GM18526 (cell line): ENCODE results near the gene CALML3.

Experiments used
- POLR2A ChIP-seq: IDR thresholded peaks from 3 replicates; pipeline ENCODE4 v1.6.1; 2011; ENCODE audit not compliant: insufficient read length; ENCODE audit errors: extremely low read depth

The CALML3 gene

GRCh38 chr10:5512331-5512730 lies 12.4 kb upstream of the CALML3 start:
- no peak for TF ChIP-seq POLR2A

- no peak for TF ChIP-seq POLR2A
These were observed 11.7 kb upstream of the CALML3 start for GRCh38 chr10:5512881-5513612.

- TF ChIP-seq POLR2A, result no peak
These were observed 10.4 kb upstream of the CALML3 start for GRCh38 chr10:5514226-5514850.

- TF ChIP-seq POLR2A, result no peak
These were observed 8.6 kb upstream of the CALML3 start for GRCh38 chr10:5515948-5516761.

GRCh38 chr10:5517546-5517945 lies 7.2 kb upstream of the CALML3 start:
- TF ChIP-seq POLR2A, result no peak

- TF ChIP-seq POLR2A, result no peak
These were observed 6.6 kb upstream of the CALML3 start for GRCh38 chr10:5518143-5518542.

- no peak for TF ChIP-seq POLR2A
These were observed 5.7 kb upstream of the CALML3 start for GRCh38 chr10:5519054-5519453.

GRCh38 chr10:5522913-5523560 lies 1.7 kb upstream of the CALML3 start:
- TF ChIP-seq POLR2A, result no peak

- no peak for TF ChIP-seq POLR2A
These were observed 776 bp upstream of the CALML3 start for GRCh38 chr10:5523796-5524574.

GRCh38 chr10:5525561-5526341 lies 990 bp downstream of the CALML3 start:
- TF ChIP-seq POLR2A, result no peak

- TF ChIP-seq POLR2A, result no peak
These were observed 2.0 kb downstream of the CALML3 start for GRCh38 chr10:5526691-5527331.

- no peak for TF ChIP-seq POLR2A
These were observed 2.8 kb downstream of the CALML3 start for GRCh38 chr10:5527332-5528200.
